Neuronal stem cell (in vitro differentiated cells): ENCODE data around the gene WDR18. TPM values are rescaled to one million over a fixed set of nuclear protein-coding genes. Genes with fewer than 3 reads are reported as not detected.
A peak's percentile ranks its signal among the peaks of the same experiment; 100 is the strongest.

Source experiments
- DNase-seq: peaks from one replicate; pipeline ENCODE4 v3.0.0-alpha.2; 2013; ENCODE audit warnings: low spot score
- H2AFZ ChIP-seq: one replicate; pipeline ENCODE4 v1.6.1; 2013; ENCODE audit warnings: mild to moderate bottlenecking, low read length, inconsistent platforms
- H2AK5ac ChIP-seq: 2 replicates; pipeline ENCODE4 v1.6.1; 2013; ENCODE audit warnings: low read depth, mild to moderate bottlenecking, inconsistent platforms, low read length, moderate library complexity, mixed read lengths
- H2BK120ac ChIP-seq: 2 replicates; pipeline ENCODE4 v1.6.1; 2013; ENCODE audit warnings: low read depth, mild to moderate bottlenecking, inconsistent platforms, low read length, moderate library complexity, mixed read lengths
- H2BK12ac ChIP-seq: one replicate; pipeline ENCODE4 v1.6.1; 2013; ENCODE audit warnings: low read length, inconsistent platforms
- H2BK15ac ChIP-seq: 2 replicates; pipeline ENCODE4 v1.6.1; 2013; ENCODE audit warnings: mild to moderate bottlenecking, low read length, inconsistent platforms, mixed read lengths
- H2BK5ac ChIP-seq: one replicate; pipeline ENCODE4 v1.6.1; 2013; ENCODE audit warnings: inconsistent platforms, mild to moderate bottlenecking, low read length, moderate library complexity
- H3K14ac ChIP-seq: one replicate; pipeline ENCODE4 v1.6.1; 2013; ENCODE audit warnings: low read length, inconsistent platforms
- H3K18ac ChIP-seq: 2 replicates; pipeline ENCODE4 v1.6.1; 2013; ENCODE audit warnings: low read length, inconsistent platforms
- H3K23ac ChIP-seq: 2 replicates; pipeline ENCODE4 v1.6.1; 2013; ENCODE audit warnings: low read depth, mild to moderate bottlenecking, mixed read lengths, low read length, inconsistent platforms; ENCODE audit not compliant: poor library complexity
- H3K27ac ChIP-seq: replicated peaks from 3 replicates; pipeline ENCODE4 v1.5.1; 2013; ENCODE audit warnings: low read length, inconsistent platforms
- H3K27me3 ChIP-seq, 3 experiments: 2 replicates each; pipeline ENCODE4 v1.6.1; 2013; ENCODE audit warnings: low read length in 3 of 3, mild to moderate bottlenecking in 2 of 3, inconsistent platforms in 1 of 3, low read depth in 1 of 3, mixed read lengths in 1 of 3, moderate library complexity in 1 of 3; ENCODE audit not compliant: control insufficient read depth in 3 of 3, insufficient read depth in 3 of 3
- H3K36me3 ChIP-seq, 2 donors: replicated peaks in 1 of 2; 2 replicates each; pipeline ENCODE4 v1.6.1; 2013; ENCODE audit warnings: low read length in 2 of 2; ENCODE audit not compliant: control insufficient read depth in 2 of 2, insufficient read depth in 2 of 2
- H3K4ac ChIP-seq: 2 replicates; pipeline ENCODE4 v1.6.1; 2013; ENCODE audit warnings: inconsistent platforms, mild to moderate bottlenecking, low read length, moderate library complexity
- H3K4me1 ChIP-seq, 2 donors: 1 replicate in 1 of 2; 2 replicates in 1 of 2; pipeline ENCODE4 v1.6.1; 2013; ENCODE audit warnings: low read length in 2 of 2, low read depth in 1 of 2; ENCODE audit not compliant: control insufficient read depth in 2 of 2, insufficient read depth in 1 of 2
- H3K4me2 ChIP-seq: one replicate; pipeline ENCODE4 v1.6.1; 2013; ENCODE audit warnings: mild to moderate bottlenecking, low read length, inconsistent platforms; ENCODE audit not compliant: insufficient read depth, poor library complexity, severe bottlenecking
- H3K4me3 ChIP-seq, 2 donors: 2 replicates each; pipeline ENCODE4 v1.5.1; 2013; ENCODE audit warnings: low read length in 2 of 2, mild to moderate bottlenecking in 2 of 2, inconsistent platforms in 1 of 2, moderate library complexity in 1 of 2
- H3K79me1 ChIP-seq: one replicate; pipeline ENCODE4 v1.6.1; 2013; ENCODE audit warnings: low read depth, mild to moderate bottlenecking, inconsistent platforms, low read length, moderate library complexity
- H3K9ac ChIP-seq: one replicate; pipeline ENCODE4 v1.6.1; 2013; ENCODE audit warnings: mild to moderate bottlenecking, low read depth, low read length, inconsistent platforms; ENCODE audit not compliant: poor library complexity
- H3K9me3 ChIP-seq, 2 donors: replicated peaks in 1 of 2; 2 replicates each; pipeline versions ENCODE3 to v1.6.1; 2013; ENCODE audit warnings: low read length in 2 of 2, mild to moderate bottlenecking in 2 of 2, inconsistent platforms in 1 of 2, low read depth in 1 of 2, mixed read lengths in 1 of 2, moderate library complexity in 1 of 2; ENCODE audit not compliant: control insufficient read depth in 2 of 2, insufficient read depth in 1 of 2
- H4K8ac ChIP-seq: one replicate; pipeline ENCODE4 v1.6.1; 2013; ENCODE audit warnings: low read depth, mild to moderate bottlenecking, inconsistent platforms, low read length, moderate library complexity
- H4K91ac ChIP-seq: one replicate; pipeline ENCODE4 v1.6.1; 2013; ENCODE audit warnings: low read length, low read depth, mild to moderate bottlenecking, inconsistent platforms; ENCODE audit not compliant: poor library complexity
- WGBS, 2 donors: extraction: QIAGEN DNeasy Blood & Tissue Kit; methylation state at CpG; one replicate each; pipeline ENCODE4 v1.1.7; 2013; ENCODE audit warnings: missing lambda C conversion rate in 2 of 2, mixed read lengths in 1 of 2; ENCODE audit not compliant: insufficient read length in 2 of 2, insufficient replicate concordance in 1 of 2; ENCODE audit errors: extremely low coverage in 2 of 2; 5-methylcytosine and 5-hydroxymethylcytosine counted together
- small RNA-seq: library from polyadenylated mRNA; stranded (forward); fragments of <200 nt; extraction: miRNeasy Mini kit (QIAGEN cat#:217004); gene quantifications from one replicate; pipeline ENCODE3, GENCODE V24; 2013; ENCODE audit not compliant: insufficient read depth

The WDR18 gene

GRCh38 chr19:1041835-1042685 lies 57.9 kb downstream of the WDR18 start:
- no peak overlapping the region for H3K4me3 ChIP-seq
- peak overlapping the region; percentile 88 for H2BK15ac ChIP-seq
- peak overlapping the region; percentile 94 for H2AK5ac ChIP-seq
- H3K9me3 ChIP-seq = no peaks in the 10 kb centered on the region
- H3K9ac ChIP-seq = peak overlapping the region; percentile 44
- peak overlapping the region; percentile 58 for H2BK12ac ChIP-seq
- H4K8ac ChIP-seq = peak overlapping the region; percentile 29
- peaks cover 7 to 13% of the 10 kb centered on the region in 2 donors for H3K4me1 ChIP-seq
- H3K14ac ChIP-seq = no peak overlapping the region
- H4K91ac ChIP-seq = peak overlapping the region; percentile 72
- WGBS, 2 donors = no CpG with 5 or more reads among the region's 43 CpGs
- no peaks in the 10 kb centered on the region for H3K27me3 ChIP-seq
- peaks cover 13 to 18% of the 10 kb centered on the region in 2 donors for H3K36me3 ChIP-seq
- peaks cover 4% of the 10 kb centered on the region for H3K79me1 ChIP-seq
- DNase-seq = no peak
- no peak overlapping the region for H2BK5ac ChIP-seq
- H2AFZ ChIP-seq = no peak overlapping the region
- peak overlapping the region; percentile 80 for H3K23ac ChIP-seq
- H3K4me2 ChIP-seq = no peak overlapping the region
- no peak overlapping the region for H3K4ac ChIP-seq
- H3K18ac ChIP-seq = peak overlapping the region; percentile 89
- no peak overlapping the region for H3K27ac ChIP-seq
- no peak overlapping the region for H2BK120ac ChIP-seq

GRCh38 chr19:1042689-1043511 lies 58.8 kb downstream of the WDR18 start:
- Histone ChIP-seq H4K8ac (no peak overlapping the region), H2BK12ac (no peak overlapping the region), H3K14ac (no peak overlapping the region), H2AFZ (no peak overlapping the region), H2AK5ac (peak overlapping the region; percentile 60), H3K4me2 (no peak overlapping the region), H3K4me3 (no peak overlapping the region), H3K27ac (no peak overlapping the region), H3K9me3 (no peaks in the 10 kb centered on the region), H3K79me1 (peaks cover 4% of the 10 kb centered on the region), H2BK15ac (peak overlapping the region; percentile 65), H2BK120ac (no peak overlapping the region), H3K23ac (no peak overlapping the region), H4K91ac (no peak overlapping the region), H3K36me3 (peaks cover 8 to 12% of the 10 kb centered on the region in 2 donors), H3K27me3 (no peaks in the 10 kb centered on the region), H3K4ac (no peak overlapping the region), H3K9ac (no peak overlapping the region), H3K18ac (peak overlapping the region; percentile 46), H3K4me1 (peaks cover 7 to 13% of the 10 kb centered on the region in 2 donors), H2BK5ac (no peak overlapping the region)
- no peak for DNase-seq
- WGBS, 2 donors = no CpG with 5 or more reads among the region's 23 CpGs

Small RNA genes within 50 kb of the gene (small RNA-seq; reads per million reads assigned to genes)
- gene RNU6-2 = not detected
